DOHH2 (cell line): ENCODE data around the gene C6orf47.

ENCODE experiments used
- CTCF ChIP-seq: fragments of 200-600 bp; sonication (generic); IDR thresholded peaks from one replicate; pipeline ENCODE4 v1.5.1; 2014; ENCODE audit warnings: antibody characterized with exemption, mild to moderate bottlenecking, low read depth, low read length; ENCODE audit not compliant: poor library complexity, severe bottlenecking
- EZH2phosphoT487 ChIP-seq: fragments of 200-600 bp; sonication (generic); IDR thresholded peaks from 2 replicates; pipeline ENCODE4 v1.6.1; 2017; ENCODE audit warnings: borderline replicate concordance, mild to moderate bottlenecking, antibody characterized with exemption, low read length, moderate library complexity, mixed read lengths

- no peak for TF ChIP-seq CTCF
- TF ChIP-seq EZH2phosphoT487: no peak
Observed at GRCh38 chr6:31697555-31697954, 37.0 kb upstream of the C6orf47 start.
